Left forelimb (tissue), 1 donor: ENCODE data around the gene CIAO2B.

Source experiments
- DNase-seq: peaks from one replicate; pipeline ENCODE4 v3.0.0-alpha.2; 2018; ENCODE audit warnings: low spot score

The CIAO2B gene

GRCh38 chr16:66886321-66886720 is 47.9 kb downstream of the CIAO2B start:
- no peak for DNase-seq

DNA sequence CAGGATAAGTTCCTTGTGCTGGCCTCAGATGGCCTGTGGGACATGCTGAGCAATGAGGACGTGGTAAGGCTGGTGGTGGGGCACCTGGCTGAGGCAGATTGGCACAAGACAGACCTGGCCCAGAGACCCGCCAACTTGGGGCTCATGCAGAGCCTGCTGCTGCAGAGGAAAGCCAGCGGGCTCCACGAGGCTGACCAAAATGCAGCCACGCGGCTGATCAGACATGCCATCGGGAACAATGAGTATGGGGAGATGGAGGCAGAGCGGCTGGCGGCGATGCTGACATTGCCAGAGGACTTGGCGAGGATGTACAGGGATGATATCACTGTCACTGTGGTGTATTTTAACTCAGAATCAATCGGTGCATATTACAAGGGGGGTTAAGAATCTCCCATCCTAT is 48.7 kb downstream of the CIAO2B start:
- DNase-seq = no peak

GRCh38 chr16:66882702-66883101 is 51.5 kb downstream of the CIAO2B start:
- DNase-seq = no peak
